Erythroblast (primary cell): Measurements from ENCODE around the gene EXOSC6.
"Not testable (repeated sequence)": the region's sequence is repeated elsewhere in the genome, so short reads cannot be mapped to it uniquely, and the experiment has no call there.

Experiments
- DNase-seq, 2 experiments: peaks; one replicate each; lab custom pipeline; 2025; lab: John Stamatoyannopoulos, UW

The EXOSC6 gene

GRCh38 chr16:70223216-70223615 lies 28.5 kb downstream of the EXOSC6 start:
- DNase-seq: not testable (repeated sequence)

- not testable (repeated sequence) for DNase-seq
Measured at GRCh38 chr16:70222574-70222973, 29.2 kb downstream of the EXOSC6 start.

GRCh38 chr16:70218586-70218985 lies 33.2 kb downstream of the EXOSC6 start:
- not testable (repeated sequence) for DNase-seq

- not testable (repeated sequence) for DNase-seq
Measured at GRCh38 chr16:70206382-70206781, 45.4 kb downstream of the EXOSC6 start.

GRCh38 chr16:70204668-70205405 lies 46.9 kb downstream of the EXOSC6 start:
- DNase-seq: not testable (repeated sequence)

- not testable (repeated sequence) for DNase-seq
Measured at GRCh38 chr16:70204010-70204409, 47.7 kb downstream of the EXOSC6 start.

GRCh38 chr16:70203508-70203907 lies 48.2 kb downstream of the EXOSC6 start:
- DNase-seq: not testable (repeated sequence)

GRCh38 chr16:70200063-70200462 lies 51.7 kb downstream of the EXOSC6 start:
- not testable (repeated sequence) for DNase-seq

- not testable (repeated sequence) for DNase-seq
Measured at GRCh38 chr16:70199170-70199569, 52.6 kb downstream of the EXOSC6 start.

GRCh38 chr16:70198666-70199065 lies 53.1 kb downstream of the EXOSC6 start:
- DNase-seq: not testable (repeated sequence)

- not testable (repeated sequence) for DNase-seq
Measured at GRCh38 chr16:70198230-70198629, 53.5 kb downstream of the EXOSC6 start.

GRCh38 chr16:70197611-70198010 lies 54.1 kb downstream of the EXOSC6 start:
- DNase-seq: not testable (repeated sequence)
